ENCODE data around the gene LCN1.
"Not testable (repeated sequence)": the region's sequence is repeated elsewhere in the genome, so short reads cannot be mapped to it uniquely, and the experiment has no call there.

LCN1 gene

DNA sequence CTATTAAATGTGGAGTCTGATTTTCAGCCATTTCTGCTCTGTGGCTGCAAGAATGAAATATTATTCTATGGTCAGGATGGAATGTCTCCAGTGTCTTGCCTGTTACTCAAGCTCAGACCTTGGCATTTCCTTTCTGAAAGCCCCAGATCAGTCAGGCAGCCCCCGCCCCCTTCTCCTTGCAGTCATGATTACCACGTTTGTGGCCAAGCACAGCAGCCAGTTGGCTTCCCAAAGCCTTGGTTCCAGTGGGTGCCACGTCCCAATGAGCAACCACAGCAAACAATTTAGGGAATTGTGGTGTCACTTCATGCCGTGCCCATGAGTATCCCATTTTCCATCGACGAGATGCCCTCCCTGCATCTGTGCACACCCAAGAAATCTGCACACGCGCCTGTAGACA lies 15.0 kb downstream of the LCN1 start:
- TF ChIP-seq CTCF (IDR thresholded peaks at IDR 0.05; ENCODE audit: low read depth, low read length, missing control alignments): no peak
- DNase-seq: peak; percentile 89

GRCh38 chr9:135543262-135543894 lies 22.1 kb downstream of the LCN1 start:
- H3K4me3 ChIP-seq (ENCODE audit: low read depth, low read length); H3K27ac ChIP-seq; H3K27me3 ChIP-seq (replicated peaks); H3K36me3 ChIP-seq (replicated peaks); in situ Hi-C loops (cut with HindIII; ENCODE audit: low pct_ligation_motif_present, low sequenced_read_pairs): not testable (repeated sequence)
- DNase-seq: peak; percentile 21

More for the DNA sequence above, 15.0 kb downstream of the LCN1 start:
- Histone ChIP-seq H3K4me3 (ENCODE audit: low read depth, low read length) (no peak overlapping the region), H3K27ac (no peak overlapping the region), H3K36me3 (replicated peaks) (no peaks in the 10 kb centered on the region), H3K27me3 (replicated peaks) (no peaks in the 10 kb centered on the region)
- in situ Hi-C loops (cut with HindIII; ENCODE audit: low pct_ligation_motif_present, low sequenced_read_pairs): no loop called here

GRCh38 chr9:135544981-135545635 lies 23.9 kb downstream of the LCN1 start:
- H3K27ac ChIP-seq: no peak overlapping the region
- H3K36me3 ChIP-seq (replicated peaks): no peaks in the 10 kb centered on the region
- in situ Hi-C loops (cut with HindIII; ENCODE audit: low pct_ligation_motif_present, low sequenced_read_pairs): no loop called here
- DNase-seq: no peak
- TF ChIP-seq CTCF (IDR thresholded peaks at IDR 0.05; ENCODE audit: low read depth, low read length, missing control alignments): no peak
- no peaks in the 10 kb centered on the region for H3K27me3 ChIP-seq (replicated peaks)
- no peak overlapping the region for H3K4me3 ChIP-seq (ENCODE audit: low read depth, low read length)

GRCh38 chr9:135545646-135546176 lies 24.5 kb downstream of the LCN1 start, which contains the start of gene OBP2A:
TSS of gene OBP2A (plus strand) at chr9:135546126. CDS start at chr9:135546181, 55 bp downstream.
- in situ Hi-C loops (cut with HindIII; ENCODE audit: low pct_ligation_motif_present, low sequenced_read_pairs); H3K36me3 ChIP-seq (replicated peaks): not testable (repeated sequence)

DNA sequence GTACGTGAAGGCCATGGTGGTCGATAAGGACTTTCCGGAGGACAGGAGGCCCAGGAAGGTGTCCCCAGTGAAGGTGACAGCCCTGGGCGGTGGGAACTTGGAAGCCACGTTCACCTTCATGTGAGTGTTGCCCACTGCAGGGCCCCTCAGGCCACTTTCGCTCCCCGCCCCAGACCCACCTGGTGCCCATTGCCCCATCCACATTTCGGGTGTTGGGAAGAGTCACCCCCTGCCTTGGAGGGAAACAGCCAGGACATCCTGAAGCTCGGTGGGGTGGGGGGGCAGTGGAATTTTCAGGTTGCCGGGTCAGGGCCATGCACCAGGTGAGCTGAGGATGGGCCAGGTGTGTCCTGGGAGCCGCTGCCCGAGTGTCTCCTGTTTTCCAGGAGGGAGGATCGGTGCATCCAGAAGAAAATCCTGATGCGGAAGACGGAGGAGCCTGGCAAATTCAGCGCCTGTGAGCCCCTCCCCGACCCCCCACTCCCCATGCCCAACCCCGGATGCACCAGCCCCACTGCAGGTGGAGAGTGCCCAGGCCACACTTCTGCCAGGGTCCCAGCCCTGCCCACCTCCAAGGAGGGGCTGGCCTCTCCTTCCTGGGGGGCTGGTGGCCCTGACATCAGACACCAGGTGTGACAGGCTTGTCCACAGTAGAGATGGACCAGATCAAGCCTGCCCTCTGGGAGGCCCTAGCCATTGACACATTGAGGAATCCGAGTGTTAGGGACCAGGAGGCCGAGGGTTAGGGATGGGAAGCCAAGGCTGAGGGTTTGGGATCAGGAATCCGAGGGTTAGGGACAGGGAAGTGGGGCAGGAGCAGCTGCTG lies 25.8 kb downstream of the LCN1 start:
- H3K36me3 ChIP-seq (replicated peaks); DNase-seq; H3K27ac ChIP-seq; H3K4me3 ChIP-seq (ENCODE audit: low read depth, low read length); in situ Hi-C loops (cut with HindIII; ENCODE audit: low pct_ligation_motif_present, low sequenced_read_pairs); H3K27me3 ChIP-seq (replicated peaks): not testable (repeated sequence)

More at GRCh38 chr9:135545646-135546176, 24.5 kb downstream of the LCN1 start, which contains the start of gene OBP2A:
- not testable (repeated sequence) for H3K27me3 ChIP-seq (replicated peaks); DNase-seq; H3K4me3 ChIP-seq (ENCODE audit: low read depth, low read length); H3K27ac ChIP-seq

GRCh38 chr9:135547756-135548736 lies 26.8 kb downstream of the LCN1 start:
- Histone ChIP-seq H3K4me3 (ENCODE audit: low read depth, low read length) (no peak overlapping the region), H3K27ac (no peak overlapping the region)
- in situ Hi-C loops (cut with HindIII; ENCODE audit: low pct_ligation_motif_present, low sequenced_read_pairs): no loop called here

DNA sequence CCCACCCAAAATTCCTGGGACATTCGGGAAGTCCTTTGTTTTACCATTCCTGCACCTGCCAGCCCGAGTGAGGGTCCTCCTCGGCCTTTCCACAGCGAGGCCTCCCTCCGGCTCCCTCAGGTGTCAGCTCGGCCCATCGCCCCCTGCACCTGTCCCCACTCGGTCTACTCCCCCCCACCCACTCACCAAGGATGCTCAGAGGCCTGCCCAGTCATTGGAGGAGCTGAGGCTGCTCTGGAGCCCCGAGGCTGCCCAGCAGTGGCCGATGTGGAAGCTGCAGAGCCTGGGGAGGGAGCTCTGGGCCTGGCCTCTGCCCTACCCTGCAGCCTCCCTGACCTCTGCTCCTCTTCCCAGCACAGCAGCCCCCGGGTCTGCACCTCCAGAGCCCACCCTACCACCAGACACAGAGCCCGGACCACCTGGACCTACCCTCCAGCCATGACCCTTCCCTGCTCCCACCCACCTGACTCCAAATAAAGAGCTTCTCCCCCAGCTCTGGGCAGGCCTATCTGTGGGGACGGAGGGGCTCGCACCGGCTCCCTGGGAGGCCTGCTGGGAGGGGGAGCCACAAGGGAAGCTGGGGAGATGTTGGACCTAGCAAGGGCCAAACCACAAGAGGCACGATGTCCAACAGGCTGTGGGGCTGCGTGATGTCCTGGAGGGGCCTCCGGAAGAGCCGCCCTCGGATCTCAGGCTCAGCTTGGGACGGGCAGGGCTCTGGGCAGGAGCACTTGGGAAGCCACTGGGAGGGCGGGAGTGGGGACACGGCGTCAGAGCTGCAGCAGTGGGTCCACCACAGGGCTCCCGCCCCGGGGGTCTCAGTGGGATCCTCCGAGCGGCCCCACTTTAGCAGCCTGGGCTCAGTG lies 28.5 kb downstream of the LCN1 start:
- in situ Hi-C loops (cut with HindIII; ENCODE audit: low pct_ligation_motif_present, low sequenced_read_pairs): not testable (repeated sequence)

More at GRCh38 chr9:135547756-135548736, 26.8 kb downstream of the LCN1 start:
- H3K27me3 ChIP-seq (replicated peaks): no peaks in the 10 kb centered on the region
- DNase-seq: no peak
- TF ChIP-seq CTCF (IDR thresholded peaks at IDR 0.05; ENCODE audit: low read depth, low read length, missing control alignments): no peak
- H3K36me3 ChIP-seq (replicated peaks): no peaks in the 10 kb centered on the region

More for the DNA sequence above, 28.5 kb downstream of the LCN1 start:
- H3K27me3 ChIP-seq (replicated peaks); DNase-seq; H3K36me3 ChIP-seq (replicated peaks); H3K27ac ChIP-seq; H3K4me3 ChIP-seq (ENCODE audit: low read depth, low read length): not testable (repeated sequence)

All from brain microvascular endothelial cell (primary cell).